GM18951 (cell line): ENCODE measurements around the gene RPS10.

Experiments
- POLR2A ChIP-seq: IDR thresholded peaks from 4 replicates; pipeline ENCODE4 v1.6.1; 2011; ENCODE audit warnings: mild to moderate bottlenecking; ENCODE audit not compliant: insufficient read length, insufficient read depth; ENCODE audit errors: extremely low read depth
- in situ Hi-C: fragments of 300-500 bp; cut with MboI; formaldehyde crosslinking; loops from one replicate; pipeline ENCODE4 v1.12.0; 2022; ENCODE audit warnings: low sequenced_read_pairs, mixed read lengths, inconsistent platforms; ENCODE audit not compliant: unreplicated experiment

RPS10 gene

GRCh38 chr6:34425498-34426410 is at the start of gene RPS10:
Gene RPS10 (minus strand): TSS chr6:34426069. CDS start chr6:34425221, 848 bp downstream.
- peak; percentile 92 for TF ChIP-seq POLR2A
- in situ Hi-C loops, result no loop called here

- no peak for TF ChIP-seq POLR2A
- in situ Hi-C loops, result no loop called here
These were observed 49.4 kb upstream of the RPS10 start for GRCh38 chr6:34475238-34475682.

GRCh38 chr6:34474754-34475153 is 48.9 kb upstream of the RPS10 start:
- TF ChIP-seq POLR2A, result no peak
- in situ Hi-C loops, result no loop called here

GRCh38 chr6:34473967-34474366 is 48.1 kb upstream of the RPS10 start:
- in situ Hi-C loops, result no loop called here
- TF ChIP-seq POLR2A, result no peak

GRCh38 chr6:34472425-34472824 is 46.6 kb upstream of the RPS10 start:
- TF ChIP-seq POLR2A, result no peak
- in situ Hi-C loops, result no loop called here

GRCh38 chr6:34469499-34469898 is 43.6 kb upstream of the RPS10 start:
- in situ Hi-C loops, result loop anchor here (10.0 kb wide), 1 partner anchor 135 kb away; no protein-coding TSS in a partner anchor

GRCh38 chr6:34468378-34468892 is 42.6 kb upstream of the RPS10 start:
- in situ Hi-C loops, result loop anchor here (10.0 kb wide), 1 partner anchor 136 kb away; no protein-coding TSS in a partner anchor
- TF ChIP-seq POLR2A, result no peak

More at GRCh38 chr6:34469499-34469898, 43.6 kb upstream of the RPS10 start:
- TF ChIP-seq POLR2A, result no peak

GRCh38 chr6:34466242-34467185 is 40.6 kb upstream of the RPS10 start:
- no peak for TF ChIP-seq POLR2A

GRCh38 chr6:34465531-34466241 is 39.8 kb upstream of the RPS10 start, which contains the start of gene PACSIN1:
Gene PACSIN1 (plus strand): TSS chr6:34466076. CDS start chr6:34526306, 60,230 bp downstream.
- in situ Hi-C loops, result loop anchor here (10.0 kb wide), 1 partner anchor 139 kb away; no protein-coding TSS in a partner anchor
- TF ChIP-seq POLR2A, result no peak

More at GRCh38 chr6:34466242-34467185, 40.6 kb upstream of the RPS10 start:
- in situ Hi-C loops, result loop anchor here (10.0 kb wide), 1 partner anchor 138 kb away; no protein-coding TSS in a partner anchor

GRCh38 chr6:34463849-34464248 is 38.0 kb upstream of the RPS10 start:
- in situ Hi-C loops, result loop anchor here (10.0 kb wide), 1 partner anchor 141 kb away; no protein-coding TSS in a partner anchor
- no peak for TF ChIP-seq POLR2A

GRCh38 chr6:34463299-34463698 is 37.4 kb upstream of the RPS10 start:
- in situ Hi-C loops, result loop anchor here (10.0 kb wide), 1 partner anchor 142 kb away; no protein-coding TSS in a partner anchor
- TF ChIP-seq POLR2A, result no peak

- no peak for TF ChIP-seq POLR2A
- in situ Hi-C loops, result loop anchor here (10.0 kb wide), 1 partner anchor 142 kb away; no protein-coding TSS in a partner anchor
These were observed 36.7 kb upstream of the RPS10 start for GRCh38 chr6:34462551-34462971.
